WTC11 (cell line): ENCODE results near the gene NRXN2. TPM values are rescaled to one million over a fixed set of nuclear protein-coding genes. Genes with fewer than 3 reads are reported as not detected.

Source experiments
- ATAC-seq: fragments of 200-7000 bp; cut with Tn5 transposase; 2 replicates; pipeline ENCODE4 v1.10.0; 2021; ENCODE audit warnings: mild to moderate bottlenecking, moderate library complexity
- CTCF ChIA-PET: fragments of 300-600 bp; sonication (Branson Sonifier 250); formaldehyde crosslinking; loops from one replicate; lab custom pipeline; 2021; ENCODE audit warnings: antibody characterized with exemption; lab: Charles Lee
- POLR2A ChIA-PET: fragments of 350-600 bp; sonication (Branson Sonifier 250); formaldehyde crosslinking; loops from one replicate; lab custom pipeline; 2021; ENCODE audit warnings: antibody characterized with exemption; lab: Charles Lee
- DNase-seq: peaks from one replicate; pipeline ENCODE4 v3.0.0; 2021; ENCODE audit warnings: low spot score
- H3K27ac Mint-ChIP-seq: 2 replicates; pipeline ENCODE4 v1.8.0; 2021; ENCODE audit warnings: mixed read lengths
- H3K27me3 Mint-ChIP-seq: 2 replicates; pipeline ENCODE4 v1.8.0; 2021; ENCODE audit warnings: low read depth, mild to moderate bottlenecking, moderate library complexity, mixed read lengths
- H3K36me3 Mint-ChIP-seq: 2 replicates; pipeline ENCODE4 v1.8.0; 2021; ENCODE audit warnings: mixed read lengths
- H3K4me1 Mint-ChIP-seq: 2 replicates; pipeline ENCODE4 v1.8.0; 2022; ENCODE audit warnings: mixed read lengths
- H3K4me3 Mint-ChIP-seq: 2 replicates; pipeline ENCODE4 v1.8.0; 2021; ENCODE audit warnings: mild to moderate bottlenecking, moderate library complexity, mixed read lengths
- H3K9me3 Mint-ChIP-seq: 2 replicates; pipeline ENCODE4 v1.8.0; 2021; ENCODE audit warnings: mixed read lengths
- ATF3 ChIP-seq: sonication (generic); formaldehyde crosslinking; conservative IDR thresholded peaks from 2 replicates; pipeline ENCODE4 v1.8.1; 2022; ENCODE audit warnings: mild to moderate bottlenecking, missing genetic modification reagents
- CBFB ChIP-seq: sonication (generic); formaldehyde crosslinking; IDR thresholded peaks from 2 replicates; pipeline ENCODE4 v1.8.1; 2022; ENCODE audit warnings: mild to moderate bottlenecking, low read depth, missing genetic modification reagents
- CREB1 ChIP-seq: sonication (generic); formaldehyde crosslinking; IDR thresholded peaks from 2 replicates; pipeline ENCODE4 v1.8.0; 2023; ENCODE audit warnings: mild to moderate bottlenecking, missing genetic modification reagents
- ERG ChIP-seq: fragments of 250-450 bp; sonication (Bioruptor Pico); IDR thresholded peaks from 2 replicates; pipeline ENCODE4 v1.8.0; 2021; ENCODE audit warnings: mild to moderate bottlenecking
- FOXK1 ChIP-seq: sonication (generic); formaldehyde crosslinking; IDR thresholded peaks from 2 replicates; pipeline ENCODE4 v1.8.0; 2022; ENCODE audit warnings: mild to moderate bottlenecking, moderate library complexity, missing genetic modification reagents
- GRHL2 ChIP-seq: fragments of 250-450 bp; sonication (Bioruptor Pico); IDR thresholded peaks from 2 replicates; pipeline ENCODE4 v1.8.0; 2022; ENCODE audit warnings: mild to moderate bottlenecking, moderate library complexity; ENCODE audit not compliant: insufficient replicate concordance, severe bottlenecking
- HMGXB4 ChIP-seq: sonication (generic); formaldehyde crosslinking; IDR thresholded peaks from 2 replicates; pipeline ENCODE4 v1.8.1; 2023; ENCODE audit warnings: mild to moderate bottlenecking, moderate library complexity, missing genetic modification reagents
- IRF2 ChIP-seq: sonication (generic); formaldehyde crosslinking; IDR thresholded peaks from 2 replicates; pipeline ENCODE4 v1.8.0; 2022; ENCODE audit warnings: low read depth, missing genetic modification reagents, borderline replicate concordance
- KAT7 ChIP-seq: sonication (generic); formaldehyde crosslinking; IDR thresholded peaks from 2 replicates; pipeline ENCODE4 v1.8.1; 2023; ENCODE audit warnings: missing genetic modification reagents, mild to moderate bottlenecking, borderline replicate concordance
- MLX ChIP-seq: sonication (generic); formaldehyde crosslinking; IDR thresholded peaks from 2 replicates; pipeline ENCODE4 v1.8.1; 2023; ENCODE audit warnings: mild to moderate bottlenecking, missing genetic modification reagents, moderate library complexity
- MYBL2 ChIP-seq: sonication (generic); formaldehyde crosslinking; IDR thresholded peaks from 2 replicates; pipeline ENCODE4 v1.8.1; 2023; ENCODE audit warnings: mild to moderate bottlenecking, moderate library complexity, missing genetic modification reagents
- NR2C2 ChIP-seq: sonication (generic); formaldehyde crosslinking; IDR thresholded peaks from 2 replicates; pipeline ENCODE4 v1.8.0; 2022; ENCODE audit warnings: mild to moderate bottlenecking, missing genetic modification reagents
- OVOL2 ChIP-seq: fragments of 250-450 bp; sonication (Bioruptor Pico); IDR thresholded peaks from 2 replicates; pipeline ENCODE4 v1.9.0; 2021; ENCODE audit warnings: mild to moderate bottlenecking, borderline replicate concordance
- RELA ChIP-seq: sonication (generic); formaldehyde crosslinking; IDR thresholded peaks from 2 replicates; pipeline ENCODE4 v1.8.1; 2022; ENCODE audit warnings: missing genetic modification reagents, mild to moderate bottlenecking, borderline replicate concordance
- USF1 ChIP-seq: sonication (generic); formaldehyde crosslinking; IDR thresholded peaks from 2 replicates; pipeline ENCODE4 v1.8.0; 2022; ENCODE audit warnings: mild to moderate bottlenecking, missing genetic modification reagents
- ZBTB21 ChIP-seq: sonication (generic); formaldehyde crosslinking; IDR thresholded peaks from 2 replicates; pipeline ENCODE4 v1.8.1; 2023; ENCODE audit warnings: mild to moderate bottlenecking, missing genetic modification reagents, borderline replicate concordance
- ZNF425 ChIP-seq: fragments of 250-450 bp; sonication (Bioruptor Pico); conservative IDR thresholded peaks from 2 replicates; pipeline ENCODE4 v1.9.0; 2021; ENCODE audit warnings: mild to moderate bottlenecking
- total RNA-seq: library from RNA; stranded (reverse); gene quantifications from 3 replicates; pipeline ENCODE4 v1.2.3, GENCODE V29; 2021
- TF ChIP-seq, protein P1 (sequence below): sonication (generic); formaldehyde crosslinking; IDR thresholded peaks from 2 replicates; pipeline ENCODE4 v1.8.0; 2022; ENCODE audit warnings: mild to moderate bottlenecking, missing genetic modification reagents
- TF ChIP-seq, protein P2 (sequence below): sonication (generic); formaldehyde crosslinking; IDR thresholded peaks from 2 replicates; pipeline ENCODE4 v1.8.1; 2022; ENCODE audit warnings: low read depth, mild to moderate bottlenecking, moderate library complexity, missing genetic modification reagents, borderline replicate concordance
- TF ChIP-seq, protein P3 (sequence below): fragments of 250-450 bp; sonication (Bioruptor Pico); IDR thresholded peaks from 2 replicates; pipeline ENCODE4 v1.9.0; 2021; ENCODE audit warnings: mild to moderate bottlenecking, borderline replicate concordance

NRXN2 gene
- total RNA-seq, 1 experiment from 2014 or later: 8.6 TPM

DNA sequence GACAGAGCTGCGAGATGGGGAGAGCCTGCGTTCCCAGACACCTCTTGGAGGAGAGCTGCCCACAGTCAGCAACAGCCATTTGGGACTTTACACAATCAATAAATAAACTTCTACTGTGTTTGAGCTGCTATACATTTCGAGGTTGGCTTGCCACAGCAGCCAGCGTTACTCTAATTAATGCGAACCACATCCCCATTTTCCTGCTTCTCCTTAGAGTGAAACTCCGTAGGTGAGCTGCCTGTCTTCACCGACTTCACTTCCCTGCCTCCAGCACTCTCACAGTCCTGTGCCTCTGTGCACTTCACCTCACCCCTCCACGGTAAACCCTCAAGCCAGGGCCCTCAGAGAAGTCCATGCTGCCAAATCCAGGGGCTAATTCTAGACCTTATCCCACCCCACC lies 137.8 kb downstream of the NRXN2 start:
- DNase-seq: no peak
- POLR2A ChIA-PET: no interaction called here
- TF ChIP-seq MLX (CRISPR knock-in tag) (no peak), HMGXB4 (CRISPR knock-in tag) (no peak), ZBTB21 (CRISPR knock-in tag) (no peak), NR2C2 (CRISPR knock-in tag) (no peak), KAT7 (CRISPR knock-in tag) (no peak), ZNF425 (no peak), USF1 (CRISPR knock-in tag) (no peak), CBFB (CRISPR knock-in tag) (no peak), MYBL2 (CRISPR knock-in tag) (no peak), ATF3 (CRISPR knock-in tag) (no peak), ERG (CRISPR knock-in tag) (no peak), OVOL2 (CRISPR knock-in tag) (no peak), FOXK1 (no peak), RELA (CRISPR knock-in tag) (no peak)
- TF ChIP-seq, protein P1, sequence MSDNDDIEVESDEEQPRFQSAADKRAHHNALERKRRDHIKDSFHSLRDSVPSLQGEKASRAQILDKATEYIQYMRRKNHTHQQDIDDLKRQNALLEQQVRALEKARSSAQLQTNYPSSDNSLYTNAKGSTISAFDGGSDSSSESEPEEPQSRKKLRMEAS (CRISPR knock-in tag): no peak

GRCh38 chr11:64583296-64584262 lies 139.4 kb downstream of the NRXN2 start:
- Mint-ChIP-seq H3K4me3 (no peak overlapping the region), H3K36me3 (peaks cover 7% of the 10 kb centered on the region; the same call in 1 of the 2 replicates), H3K27ac (no peak overlapping the region), H3K9me3 (peaks cover 10% of the 10 kb centered on the region), H3K27me3 (peaks cover 11% of the 10 kb centered on the region), H3K4me1 (no peaks in the 10 kb centered on the region)
- no peak for ATAC-seq
- DNase-seq: no peak
- ChIA-PET POLR2A (no interaction called here), CTCF (interaction anchor here (0.6 to 2.5 kb wide), 8 partner anchors 17 to 134 kb away, joined by 3 to 13 read pairs (median 4); no protein-coding TSS in a partner anchor)
- TF ChIP-seq, protein P2, sequence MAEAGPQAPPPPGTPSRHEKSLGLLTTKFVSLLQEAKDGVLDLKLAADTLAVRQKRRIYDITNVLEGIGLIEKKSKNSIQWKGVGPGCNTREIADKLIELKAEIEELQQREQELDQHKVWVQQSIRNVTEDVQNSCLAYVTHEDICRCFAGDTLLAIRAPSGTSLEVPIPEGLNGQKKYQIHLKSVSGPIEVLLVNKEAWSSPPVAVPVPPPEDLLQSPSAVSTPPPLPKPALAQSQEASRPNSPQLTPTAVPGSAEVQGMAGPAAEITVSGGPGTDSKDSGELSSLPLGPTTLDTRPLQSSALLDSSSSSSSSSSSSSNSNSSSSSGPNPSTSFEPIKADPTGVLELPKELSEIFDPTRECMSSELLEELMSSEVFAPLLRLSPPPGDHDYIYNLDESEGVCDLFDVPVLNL (CRISPR knock-in tag): no peak
- TF ChIP-seq GRHL2 (CRISPR knock-in tag): no peak
- TF ChIP-seq IRF2 (CRISPR knock-in tag): no peak
- TF ChIP-seq, protein P3, sequence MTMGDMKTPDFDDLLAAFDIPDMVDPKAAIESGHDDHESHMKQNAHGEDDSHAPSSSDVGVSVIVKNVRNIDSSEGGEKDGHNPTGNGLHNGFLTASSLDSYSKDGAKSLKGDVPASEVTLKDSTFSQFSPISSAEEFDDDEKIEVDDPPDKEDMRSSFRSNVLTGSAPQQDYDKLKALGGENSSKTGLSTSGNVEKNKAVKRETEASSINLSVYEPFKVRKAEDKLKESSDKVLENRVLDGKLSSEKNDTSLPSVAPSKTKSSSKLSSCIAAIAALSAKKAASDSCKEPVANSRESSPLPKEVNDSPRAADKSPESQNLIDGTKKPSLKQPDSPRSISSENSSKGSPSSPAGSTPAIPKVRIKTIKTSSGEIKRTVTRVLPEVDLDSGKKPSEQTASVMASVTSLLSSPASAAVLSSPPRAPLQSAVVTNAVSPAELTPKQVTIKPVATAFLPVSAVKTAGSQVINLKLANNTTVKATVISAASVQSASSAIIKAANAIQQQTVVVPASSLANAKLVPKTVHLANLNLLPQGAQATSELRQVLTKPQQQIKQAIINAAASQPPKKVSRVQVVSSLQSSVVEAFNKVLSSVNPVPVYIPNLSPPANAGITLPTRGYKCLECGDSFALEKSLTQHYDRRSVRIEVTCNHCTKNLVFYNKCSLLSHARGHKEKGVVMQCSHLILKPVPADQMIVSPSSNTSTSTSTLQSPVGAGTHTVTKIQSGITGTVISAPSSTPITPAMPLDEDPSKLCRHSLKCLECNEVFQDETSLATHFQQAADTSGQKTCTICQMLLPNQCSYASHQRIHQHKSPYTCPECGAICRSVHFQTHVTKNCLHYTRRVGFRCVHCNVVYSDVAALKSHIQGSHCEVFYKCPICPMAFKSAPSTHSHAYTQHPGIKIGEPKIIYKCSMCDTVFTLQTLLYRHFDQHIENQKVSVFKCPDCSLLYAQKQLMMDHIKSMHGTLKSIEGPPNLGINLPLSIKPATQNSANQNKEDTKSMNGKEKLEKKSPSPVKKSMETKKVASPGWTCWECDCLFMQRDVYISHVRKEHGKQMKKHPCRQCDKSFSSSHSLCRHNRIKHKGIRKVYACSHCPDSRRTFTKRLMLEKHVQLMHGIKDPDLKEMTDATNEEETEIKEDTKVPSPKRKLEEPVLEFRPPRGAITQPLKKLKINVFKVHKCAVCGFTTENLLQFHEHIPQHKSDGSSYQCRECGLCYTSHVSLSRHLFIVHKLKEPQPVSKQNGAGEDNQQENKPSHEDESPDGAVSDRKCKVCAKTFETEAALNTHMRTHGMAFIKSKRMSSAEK (CRISPR knock-in tag): no peak
- TF ChIP-seq CREB1 (CRISPR knock-in tag): no peak

More for the DNA sequence above, 137.8 kb downstream of the NRXN2 start:
- Mint-ChIP-seq H3K27ac (no peak overlapping the region), H3K36me3 (peaks cover 8% of the 10 kb centered on the region; the same call in 1 of the 2 replicates), H3K4me3 (no peak overlapping the region), H3K4me1 (no peaks in the 10 kb centered on the region), H3K27me3 (peaks cover 17% of the 10 kb centered on the region), H3K9me3 (peaks cover 19% of the 10 kb centered on the region)
- CTCF ChIA-PET: interaction anchor here (0.5 to 2.5 kb wide), 10 partner anchors 13 to 230 kb away, joined by 3 to 13 read pairs (median 4); no protein-coding TSS in a partner anchor
- ATAC-seq: no peak
